ENCODE data around the gene BBC3.
A peak's percentile ranks its signal among the peaks of the same experiment; 100 is the strongest.

DNA sequence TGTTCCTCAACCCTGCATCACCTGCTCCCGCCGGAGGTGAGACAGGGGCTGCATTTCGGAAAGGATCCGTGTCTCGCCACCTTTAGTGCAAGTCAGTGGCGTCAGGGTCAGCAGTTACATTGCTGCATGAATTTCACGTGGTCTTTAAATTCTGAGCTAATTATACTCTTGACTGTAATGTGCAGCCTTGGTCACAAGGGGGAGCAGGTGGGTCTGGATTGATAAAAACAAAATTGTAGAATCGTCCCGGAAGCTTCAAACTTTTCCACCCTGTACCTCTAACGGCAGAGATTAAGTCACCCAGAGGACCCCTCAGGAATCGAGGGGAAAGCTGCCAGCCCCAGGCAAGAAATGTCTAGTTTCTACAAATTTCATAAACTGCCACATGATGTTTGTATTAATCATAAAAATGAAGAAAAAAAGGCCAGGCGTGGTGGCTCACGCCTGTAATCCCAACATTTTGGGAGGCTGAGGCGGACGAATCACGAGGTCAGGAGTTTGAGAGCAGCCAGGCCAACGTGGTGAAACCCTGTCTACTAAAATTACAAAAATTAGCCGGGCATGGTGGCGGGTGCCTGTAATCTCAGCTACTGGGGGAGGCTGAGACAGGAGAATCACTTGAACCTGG is 20.2 kb downstream of the BBC3 start:
- TF ChIP-seq, protein P1, sequence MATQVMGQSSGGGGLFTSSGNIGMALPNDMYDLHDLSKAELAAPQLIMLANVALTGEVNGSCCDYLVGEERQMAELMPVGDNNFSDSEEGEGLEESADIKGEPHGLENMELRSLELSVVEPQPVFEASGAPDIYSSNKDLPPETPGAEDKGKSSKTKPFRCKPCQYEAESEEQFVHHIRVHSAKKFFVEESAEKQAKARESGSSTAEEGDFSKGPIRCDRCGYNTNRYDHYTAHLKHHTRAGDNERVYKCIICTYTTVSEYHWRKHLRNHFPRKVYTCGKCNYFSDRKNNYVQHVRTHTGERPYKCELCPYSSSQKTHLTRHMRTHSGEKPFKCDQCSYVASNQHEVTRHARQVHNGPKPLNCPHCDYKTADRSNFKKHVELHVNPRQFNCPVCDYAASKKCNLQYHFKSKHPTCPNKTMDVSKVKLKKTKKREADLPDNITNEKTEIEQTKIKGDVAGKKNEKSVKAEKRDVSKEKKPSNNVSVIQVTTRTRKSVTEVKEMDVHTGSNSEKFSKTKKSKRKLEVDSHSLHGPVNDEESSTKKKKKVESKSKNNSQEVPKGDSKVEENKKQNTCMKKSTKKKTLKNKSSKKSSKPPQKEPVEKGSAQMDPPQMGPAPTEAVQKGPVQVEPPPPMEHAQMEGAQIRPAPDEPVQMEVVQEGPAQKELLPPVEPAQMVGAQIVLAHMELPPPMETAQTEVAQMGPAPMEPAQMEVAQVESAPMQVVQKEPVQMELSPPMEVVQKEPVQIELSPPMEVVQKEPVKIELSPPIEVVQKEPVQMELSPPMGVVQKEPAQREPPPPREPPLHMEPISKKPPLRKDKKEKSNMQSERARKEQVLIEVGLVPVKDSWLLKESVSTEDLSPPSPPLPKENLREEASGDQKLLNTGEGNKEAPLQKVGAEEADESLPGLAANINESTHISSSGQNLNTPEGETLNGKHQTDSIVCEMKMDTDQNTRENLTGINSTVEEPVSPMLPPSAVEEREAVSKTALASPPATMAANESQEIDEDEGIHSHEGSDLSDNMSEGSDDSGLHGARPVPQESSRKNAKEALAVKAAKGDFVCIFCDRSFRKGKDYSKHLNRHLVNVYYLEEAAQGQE (IDR thresholded peaks at IDR 0.05; ENCODE audit: unreplicated experiment), result no peak
- TF ChIP-seq CTCF (conservative IDR thresholded peaks at IDR 0.05; ENCODE audit: low read depth in 2 of 2) (peak; percentile 79 to 80), POLR2AphosphoS5 (IDR thresholded peaks at IDR 0.05; ENCODE audit: low read depth) (no peak), EZH2 (IDR thresholded peaks at IDR 0.05; ENCODE audit: low read depth, unreplicated experiment) (no peak), JUNB (IDR thresholded peaks at IDR 0.05; ENCODE audit: unreplicated experiment) (no peak), EZH2phosphoT487 (IDR thresholded peaks at IDR 0.05; ENCODE audit: unreplicated experiment) (no peak), CREB1 (CRISPR knock-in tag; IDR thresholded peaks at IDR 0.05; ENCODE audit: low read depth) (0 out of 2 replicates have a peak, but pooled peaks have one; percentile 14)
- TF ChIP-seq, protein P2, sequence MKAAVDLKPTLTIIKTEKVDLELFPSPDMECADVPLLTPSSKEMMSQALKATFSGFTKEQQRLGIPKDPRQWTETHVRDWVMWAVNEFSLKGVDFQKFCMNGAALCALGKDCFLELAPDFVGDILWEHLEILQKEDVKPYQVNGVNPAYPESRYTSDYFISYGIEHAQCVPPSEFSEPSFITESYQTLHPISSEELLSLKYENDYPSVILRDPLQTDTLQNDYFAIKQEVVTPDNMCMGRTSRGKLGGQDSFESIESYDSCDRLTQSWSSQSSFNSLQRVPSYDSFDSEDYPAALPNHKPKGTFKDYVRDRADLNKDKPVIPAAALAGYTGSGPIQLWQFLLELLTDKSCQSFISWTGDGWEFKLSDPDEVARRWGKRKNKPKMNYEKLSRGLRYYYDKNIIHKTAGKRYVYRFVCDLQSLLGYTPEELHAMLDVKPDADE (IDR thresholded peaks at IDR 0.05), result no peak

All from GM23338 (cell line).